NCI-H1105 treated with DMSO at 0.1 percent for 48 hours (cell line): ENCODE results near the gene OGFOD3.
A peak's percentile ranks its signal among the peaks of the same experiment; 100 is the strongest.
"Not testable (repeated sequence)": the region's sequence is repeated elsewhere in the genome, so short reads cannot be mapped to it uniquely, and the experiment has no call there.

Experiments
- DNase-seq: peaks from one replicate; lab custom pipeline; 2025; lab: John Stamatoyannopoulos, UW

Gene OGFOD3

DNA sequence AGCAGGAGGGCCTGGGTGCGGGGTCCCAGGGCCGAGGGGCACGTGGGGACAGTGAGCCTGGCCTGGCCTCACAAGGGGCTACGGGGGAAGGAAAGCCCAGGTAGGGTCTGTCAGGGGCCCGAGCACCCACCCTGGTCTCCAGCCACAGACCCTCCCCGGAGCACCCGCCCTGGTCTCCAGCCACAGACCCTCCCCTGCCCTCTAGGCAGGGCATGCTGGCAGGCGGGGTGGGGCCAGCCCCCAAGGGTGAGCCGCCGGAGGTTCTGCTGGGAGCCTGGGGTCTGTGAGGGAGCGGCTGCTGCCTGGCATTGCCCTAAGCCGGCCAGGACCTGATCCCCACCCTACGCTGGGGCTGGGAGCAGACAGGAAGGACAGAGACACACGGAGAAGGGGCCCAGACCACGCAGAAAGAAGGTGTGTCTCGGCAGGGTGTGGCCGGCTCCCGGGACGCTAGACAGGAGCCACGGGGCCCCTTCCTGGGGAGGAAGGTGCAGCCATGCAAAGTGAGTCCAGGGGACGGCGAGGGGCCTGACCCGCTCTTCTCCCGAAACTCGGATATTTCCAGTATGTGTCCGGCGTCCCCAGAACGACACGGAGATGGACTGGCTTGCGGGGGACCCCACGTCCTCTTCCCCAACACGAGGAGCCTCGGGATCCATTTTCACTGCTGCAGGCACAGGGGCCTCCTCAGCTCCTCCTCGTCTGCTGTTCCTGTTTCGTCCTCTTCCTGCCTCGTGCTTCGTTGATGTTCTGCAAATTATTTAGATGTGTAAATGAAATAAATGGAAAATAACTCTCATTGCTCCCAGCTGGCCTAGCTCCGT is 31.3 kb downstream of the OGFOD3 start:
- DNase-seq = no peak

DNA sequence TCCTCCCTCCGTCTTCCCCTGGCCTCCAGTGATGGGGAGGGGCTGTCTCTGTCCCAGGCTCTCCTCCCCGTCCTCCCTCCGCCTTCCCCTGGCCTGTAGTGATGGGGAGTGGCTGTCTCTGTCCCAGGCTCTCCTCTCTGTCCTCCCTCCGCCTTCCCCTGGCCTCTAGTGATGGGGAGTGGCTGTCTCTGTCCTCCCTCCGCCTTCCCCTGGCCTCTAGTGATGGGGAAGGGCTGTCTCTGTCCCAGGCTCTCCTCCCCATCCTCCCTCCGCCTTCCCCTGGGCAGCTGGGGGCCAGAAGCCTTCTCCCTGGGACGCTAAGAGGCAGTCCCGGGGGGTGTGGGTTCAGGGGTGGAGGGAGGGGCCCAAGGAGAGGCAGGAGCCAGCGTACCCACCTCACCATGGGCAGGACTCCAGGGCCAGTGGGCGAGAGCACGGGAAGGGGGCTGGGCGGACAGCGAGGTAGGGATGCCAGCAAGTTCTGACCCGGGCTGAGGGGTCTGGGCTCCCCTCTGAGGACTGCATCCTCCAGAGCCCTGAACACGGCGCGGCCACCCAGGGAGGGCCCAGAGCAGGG is 32.0 kb downstream of the OGFOD3 start:
- DNase-seq = no peak

DNA sequence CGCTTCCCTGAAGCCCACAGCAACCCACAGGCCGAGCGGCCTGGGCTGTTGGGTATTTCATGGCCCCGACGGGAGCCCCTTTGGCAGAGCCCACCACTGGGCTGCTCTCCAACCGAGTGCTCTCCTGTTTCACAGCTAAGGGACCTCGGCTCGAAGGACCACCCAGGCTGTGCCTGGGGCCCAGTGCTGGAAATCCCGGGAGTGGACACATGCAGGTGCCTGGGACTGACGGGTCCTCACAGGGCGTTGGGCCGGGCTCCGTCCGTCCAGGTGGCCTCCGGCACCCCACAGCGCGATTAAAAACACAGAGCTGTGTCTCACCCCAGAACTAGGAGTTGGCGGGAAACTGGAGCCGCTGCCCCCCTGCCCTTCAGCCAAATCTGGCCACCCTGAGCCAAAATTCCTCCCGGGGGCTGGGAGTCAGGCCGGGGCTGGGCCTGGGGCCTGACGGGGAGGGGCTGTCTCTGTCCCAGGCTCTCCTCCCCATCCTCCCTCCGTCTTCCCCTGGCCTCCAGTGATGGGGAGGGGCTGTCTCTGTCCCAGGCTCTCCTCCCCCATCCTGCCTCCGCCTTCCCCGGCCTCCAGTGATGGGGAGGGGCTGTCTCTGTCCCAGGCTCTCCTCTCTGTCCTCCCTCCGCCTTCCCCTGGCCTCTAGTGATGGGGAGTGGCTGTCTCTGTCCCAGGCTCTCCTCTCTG is 32.7 kb downstream of the OGFOD3 start:
- DNase-seq = no peak

DNA sequence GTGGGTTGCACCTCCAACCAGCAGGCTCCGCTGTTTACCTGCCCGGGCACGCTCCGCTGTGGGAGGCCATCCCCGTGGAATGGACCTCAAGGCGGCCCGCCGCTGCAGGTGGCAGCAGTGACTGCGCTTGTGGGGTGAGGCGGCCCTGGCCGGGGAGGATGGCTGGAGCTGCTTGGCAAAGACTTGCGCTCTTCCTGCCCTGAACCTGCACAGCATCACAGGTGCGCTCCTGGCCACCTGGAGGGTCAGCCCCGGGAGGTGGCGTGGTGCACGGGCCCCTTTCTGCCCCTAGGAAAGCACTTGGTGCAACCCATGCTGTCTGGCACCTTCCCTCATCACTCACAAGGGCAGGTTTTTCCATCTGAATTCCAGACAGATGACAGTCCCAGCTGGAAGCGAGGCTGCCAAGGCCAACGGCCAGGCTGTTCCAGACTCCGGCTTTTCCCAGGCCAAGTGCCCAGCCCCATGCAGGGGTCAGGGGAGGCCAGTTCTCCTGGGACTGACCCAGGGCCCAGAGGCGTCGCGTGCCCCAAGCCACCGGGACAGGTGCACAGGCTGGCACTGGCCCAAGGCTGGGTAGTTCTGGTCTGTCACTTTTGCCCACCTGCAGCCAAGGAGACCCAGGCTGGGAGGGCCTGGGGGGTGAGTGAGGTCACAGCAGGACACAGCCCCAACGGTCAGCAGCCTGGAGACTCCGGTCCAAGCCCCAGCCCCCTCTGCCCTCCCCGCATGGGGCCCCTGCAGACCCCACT is 33.5 kb downstream of the OGFOD3 start:
- DNase-seq = peak; percentile 87

GRCh38 chr17:82384051-82384729 is 34.2 kb downstream of the OGFOD3 start:
- DNase-seq = peak; percentile 17

DNA sequence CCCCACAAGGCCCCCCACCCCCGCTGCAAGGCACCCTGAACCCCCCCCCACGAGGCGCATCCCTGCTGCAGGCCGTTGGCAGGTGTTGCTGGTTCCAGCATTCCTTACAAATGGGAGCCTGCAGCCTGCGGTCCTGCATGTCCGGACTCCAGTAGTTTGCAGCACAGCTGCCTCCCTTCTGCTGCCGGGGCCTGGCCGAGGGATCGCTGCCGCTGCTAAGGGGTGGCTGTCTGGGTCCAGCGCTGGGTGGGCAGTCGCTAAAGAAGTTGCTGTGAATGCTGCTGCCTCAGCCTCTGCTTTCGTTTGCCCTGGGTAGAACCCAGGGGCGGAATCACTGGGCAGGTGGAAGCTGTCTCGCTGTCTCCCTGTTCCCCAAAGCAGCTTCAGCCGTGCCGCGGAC is 35.0 kb downstream of the OGFOD3 start:
- DNase-seq = no peak

DNA sequence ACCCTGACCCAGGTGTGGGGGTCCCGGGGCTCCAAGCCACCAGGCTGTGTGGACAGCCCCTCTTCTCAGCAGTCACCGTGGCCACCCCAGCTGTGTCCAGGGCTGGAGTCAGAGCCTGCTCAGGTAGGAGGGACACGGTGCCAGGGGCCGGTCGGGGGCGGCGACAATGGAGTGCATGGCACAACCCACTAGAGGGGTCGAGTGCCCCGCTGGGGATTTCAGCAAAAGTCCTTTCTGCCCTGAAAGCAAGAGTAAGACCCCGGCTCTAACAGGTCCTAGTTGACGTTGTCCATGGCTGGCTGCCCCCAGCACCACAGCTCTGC is 35.5 kb downstream of the OGFOD3 start:
- no peak for DNase-seq

DNA sequence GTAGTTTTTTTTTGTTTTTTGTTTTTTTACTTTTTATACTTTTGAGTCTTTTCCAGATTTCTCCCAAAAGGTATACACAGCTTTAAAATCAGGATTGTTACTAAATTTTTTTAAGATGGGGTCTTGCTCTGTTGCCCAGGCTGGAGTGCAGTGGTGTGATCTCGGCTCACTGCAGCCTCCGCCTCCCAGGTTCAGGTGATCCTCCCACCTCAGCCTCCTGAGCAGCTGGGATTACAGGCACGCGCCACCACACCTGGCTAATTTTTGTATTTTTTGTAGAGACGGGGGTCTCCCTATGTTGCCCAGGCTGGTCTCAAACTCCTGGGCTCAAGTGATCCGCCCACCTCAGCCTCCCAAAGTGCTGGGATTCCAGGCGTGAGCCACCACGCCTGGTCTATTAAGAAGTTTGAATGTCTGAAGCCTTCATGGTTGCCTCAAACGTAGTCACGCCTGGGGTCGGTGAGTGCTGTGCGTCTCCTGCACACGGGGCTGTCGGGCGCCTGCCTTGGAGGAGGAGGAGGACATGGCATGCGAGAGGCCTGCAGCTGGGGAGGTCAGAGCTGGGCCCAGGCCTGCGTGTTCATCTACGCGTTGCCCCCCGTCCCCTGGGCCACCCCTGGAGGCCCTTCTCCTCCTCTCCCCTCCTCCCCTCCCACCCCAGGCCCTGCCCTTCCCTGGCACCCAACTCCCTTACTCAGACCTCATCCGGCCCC is 36.0 kb downstream of the OGFOD3 start:
- DNase-seq = not testable (repeated sequence)

DNA sequence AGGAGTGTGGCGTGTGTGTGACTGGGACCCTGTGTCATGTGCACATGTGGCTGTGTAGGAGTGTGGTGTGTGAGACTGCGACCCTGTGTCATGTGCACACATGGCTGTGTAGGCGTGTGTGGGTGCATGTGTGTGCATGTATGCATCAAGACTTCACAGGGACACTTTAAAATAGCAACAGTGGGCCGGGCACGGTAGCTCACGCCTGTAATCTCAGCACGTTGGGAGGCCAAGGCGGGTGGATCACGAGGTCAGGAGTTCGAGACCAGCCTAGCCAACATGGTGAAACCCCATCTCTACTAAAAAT is 36.7 kb downstream of the OGFOD3 start:
- DNase-seq = not testable (repeated sequence)

- no peak for DNase-seq
Measured at GRCh38 chr17:82380860-82381702, 37.3 kb downstream of the OGFOD3 start.

- DNase-seq = no peak
Measured at GRCh38 chr17:82378741-82379021, 39.7 kb downstream of the OGFOD3 start.

GRCh38 chr17:82377924-82378740 is 40.3 kb downstream of the OGFOD3 start:
- no peak for DNase-seq

GRCh38 chr17:82377294-82377693 is 41.1 kb downstream of the OGFOD3 start:
- not testable (repeated sequence) for DNase-seq

DNA sequence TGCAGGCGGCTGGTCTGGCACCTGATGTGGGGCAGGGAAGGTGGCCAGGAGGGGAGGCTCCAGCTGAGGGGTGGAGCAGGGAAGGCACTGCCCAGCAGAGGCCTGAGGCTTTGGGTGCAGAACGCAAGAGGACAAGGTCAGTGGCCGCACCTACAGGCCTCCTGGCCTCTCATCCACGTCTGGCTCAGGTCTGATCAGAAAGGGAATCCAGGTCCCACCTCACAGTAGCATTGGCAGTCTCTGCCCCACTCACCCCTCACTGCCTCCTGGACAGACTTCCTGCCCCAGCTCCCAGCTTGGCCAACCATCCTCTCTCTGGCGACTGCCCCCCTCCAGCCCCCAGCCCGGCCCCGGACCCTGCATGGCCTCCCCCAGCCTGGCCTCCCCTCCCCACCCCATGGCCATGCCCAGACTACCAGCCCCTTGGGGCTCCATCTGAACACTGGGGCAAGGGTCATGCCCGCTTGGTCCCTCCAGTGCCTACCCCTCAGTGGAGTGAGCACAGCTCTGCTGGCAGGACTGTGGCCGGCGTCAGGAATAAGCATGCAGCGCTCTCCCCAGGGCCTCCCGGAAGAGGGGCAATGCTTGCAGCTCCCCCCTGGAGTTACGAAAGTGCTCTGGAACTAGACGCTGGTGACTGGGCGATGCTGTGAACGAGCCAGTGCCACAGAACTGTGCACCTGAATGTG is 42.2 kb downstream of the OGFOD3 start:
- DNase-seq = no peak

DNA sequence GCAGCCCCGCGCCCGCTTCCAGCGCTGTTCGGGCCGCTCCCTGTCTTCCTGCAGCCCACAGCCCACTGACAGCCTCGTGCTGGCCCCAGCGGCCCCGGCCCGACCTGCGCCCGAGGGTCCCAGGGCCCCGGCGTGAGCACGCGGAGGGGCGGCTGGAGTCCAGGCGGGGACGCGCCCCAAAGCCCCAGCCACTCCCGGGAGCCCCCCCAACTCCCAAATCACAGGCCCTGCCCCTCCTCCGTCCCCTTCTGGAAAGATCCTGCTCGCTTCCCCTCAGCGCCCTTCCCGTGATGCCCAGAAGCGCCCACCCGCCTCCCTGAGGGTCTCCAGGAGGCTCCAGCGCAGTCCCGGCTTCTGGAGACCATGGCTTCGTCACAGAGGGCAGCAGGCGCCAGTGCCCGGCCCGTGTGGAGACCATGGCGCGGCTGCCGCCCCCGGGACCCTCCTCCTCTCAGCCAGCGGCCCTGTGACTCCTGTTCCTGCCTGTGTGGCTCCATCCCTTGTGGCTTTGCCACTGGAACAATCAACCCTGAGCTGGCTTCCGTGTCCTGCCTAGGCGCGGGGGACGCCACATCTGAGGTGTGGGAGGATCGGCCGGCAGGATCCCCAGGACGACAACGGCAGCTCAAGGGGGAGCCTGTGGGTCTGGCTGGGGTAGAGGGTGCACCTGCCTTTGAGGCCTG is 42.9 kb downstream of the OGFOD3 start:
- no peak for DNase-seq

GRCh38 chr17:82374626-82375331 is 43.6 kb downstream of the OGFOD3 start:
- peak; percentile 7 for DNase-seq

DNA sequence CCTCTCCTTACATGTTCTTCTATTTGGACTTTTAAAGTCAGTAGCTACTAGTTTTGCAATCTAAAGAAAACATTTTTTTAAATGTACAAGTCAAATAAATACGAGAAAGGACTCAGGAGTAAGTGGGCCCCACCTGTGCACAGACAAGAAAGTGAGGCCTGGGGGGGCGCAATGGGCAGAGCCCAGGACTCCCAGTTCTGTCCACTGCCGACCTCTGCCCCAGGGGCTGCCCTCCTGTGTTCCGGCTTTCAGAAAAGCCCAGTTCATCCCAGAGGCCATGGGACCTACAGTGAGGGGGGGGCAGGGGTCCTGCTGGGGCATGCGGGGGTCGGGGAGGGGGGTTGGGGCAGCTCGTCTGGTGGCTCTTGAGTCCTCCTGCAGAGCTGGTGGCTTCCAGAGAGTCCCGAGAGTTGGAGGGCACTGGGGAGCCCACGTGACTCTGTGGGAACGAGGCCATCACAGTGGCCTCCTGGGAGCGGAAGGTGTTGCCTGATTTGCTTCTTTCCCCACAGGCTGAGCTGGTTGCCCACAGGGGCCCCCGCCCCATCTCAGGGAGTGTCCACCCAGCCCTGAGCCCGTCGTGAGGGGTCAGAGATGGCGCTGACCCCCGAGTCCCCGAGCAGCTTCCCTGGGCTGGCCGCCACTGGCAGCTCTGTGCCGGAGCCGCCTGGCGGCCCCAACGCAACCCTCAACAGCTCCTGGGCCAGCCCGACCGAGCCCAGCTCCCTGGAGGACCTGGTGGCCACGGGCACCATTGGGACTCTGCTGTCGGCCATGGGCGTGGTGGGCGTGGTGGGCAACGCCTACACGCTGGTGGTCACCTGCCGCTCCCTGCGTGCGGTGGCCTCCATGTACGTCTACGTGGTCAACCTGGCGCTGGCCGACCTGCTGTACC is 44.4 kb downstream of the OGFOD3 start:
- DNase-seq = no peak
